ENCODE data around the gene AVPR1B. TPM values are rescaled to one million over a fixed set of nuclear protein-coding genes. Genes with fewer than 3 reads are reported as not detected.

The AVPR1B gene
- total RNA-seq, 4 donors from 2014 or later = not detected

DNA sequence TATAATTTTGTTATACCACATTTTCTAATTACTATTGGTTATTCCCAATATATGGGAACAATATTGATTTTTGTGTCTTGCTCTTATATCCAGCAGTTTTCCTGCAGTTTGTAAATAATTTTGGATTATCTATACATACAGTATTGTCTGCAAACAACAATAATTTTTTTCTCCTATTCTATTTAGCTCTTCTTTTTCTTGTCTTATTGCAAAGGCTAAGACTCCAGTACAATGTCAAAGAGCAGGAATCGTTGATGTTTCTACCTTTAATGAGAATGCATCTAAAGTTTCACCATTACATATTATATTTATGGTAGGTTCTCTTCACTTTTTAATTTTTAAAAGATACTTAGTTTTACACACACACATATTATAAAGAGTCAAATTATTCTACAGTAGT, 4.1 kb upstream of the AVPR1B start:
- TF ChIP-seq, protein P1, sequence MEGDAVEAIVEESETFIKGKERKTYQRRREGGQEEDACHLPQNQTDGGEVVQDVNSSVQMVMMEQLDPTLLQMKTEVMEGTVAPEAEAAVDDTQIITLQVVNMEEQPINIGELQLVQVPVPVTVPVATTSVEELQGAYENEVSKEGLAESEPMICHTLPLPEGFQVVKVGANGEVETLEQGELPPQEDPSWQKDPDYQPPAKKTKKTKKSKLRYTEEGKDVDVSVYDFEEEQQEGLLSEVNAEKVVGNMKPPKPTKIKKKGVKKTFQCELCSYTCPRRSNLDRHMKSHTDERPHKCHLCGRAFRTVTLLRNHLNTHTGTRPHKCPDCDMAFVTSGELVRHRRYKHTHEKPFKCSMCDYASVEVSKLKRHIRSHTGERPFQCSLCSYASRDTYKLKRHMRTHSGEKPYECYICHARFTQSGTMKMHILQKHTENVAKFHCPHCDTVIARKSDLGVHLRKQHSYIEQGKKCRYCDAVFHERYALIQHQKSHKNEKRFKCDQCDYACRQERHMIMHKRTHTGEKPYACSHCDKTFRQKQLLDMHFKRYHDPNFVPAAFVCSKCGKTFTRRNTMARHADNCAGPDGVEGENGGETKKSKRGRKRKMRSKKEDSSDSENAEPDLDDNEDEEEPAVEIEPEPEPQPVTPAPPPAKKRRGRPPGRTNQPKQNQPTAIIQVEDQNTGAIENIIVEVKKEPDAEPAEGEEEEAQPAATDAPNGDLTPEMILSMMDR (IDR thresholded peaks at IDR 0.05; ENCODE audit: low read depth) = no peak

DNA sequence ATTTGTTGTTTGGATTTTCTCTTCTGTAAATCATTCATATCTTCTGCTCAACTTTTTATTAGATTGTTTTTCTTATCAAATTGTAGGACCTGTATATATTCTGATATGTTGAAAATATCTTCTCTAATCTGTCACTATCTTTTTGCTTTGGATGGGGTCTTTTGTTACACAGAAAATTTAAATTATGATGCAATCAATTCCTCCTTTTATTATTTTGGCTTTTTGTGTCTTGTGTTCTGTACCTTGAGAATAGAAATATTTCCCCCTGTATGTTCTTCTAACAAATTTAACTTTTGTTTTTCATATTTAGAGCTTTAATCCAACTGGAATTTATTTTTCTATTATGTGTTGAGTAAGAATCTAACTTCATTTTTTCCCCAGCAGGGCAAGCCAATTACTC, 3.2 kb upstream of the AVPR1B start:
- TF ChIP-seq, protein P1 (IDR thresholded peaks at IDR 0.05; ENCODE audit: low read depth) = no peak

DNA sequence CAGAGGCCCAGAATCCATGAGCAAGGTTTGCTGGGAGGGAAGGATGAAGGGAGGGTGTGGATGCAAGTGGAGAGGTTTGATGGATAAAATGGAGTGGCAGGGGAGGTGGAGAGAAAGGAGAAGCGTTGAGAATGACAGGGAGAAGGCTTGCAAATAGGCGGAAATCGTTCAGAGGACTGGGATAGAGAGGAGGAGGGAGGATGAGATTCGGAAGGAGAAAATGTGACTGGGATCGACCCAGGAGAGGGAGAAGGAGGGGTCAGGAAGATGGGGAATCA, 376 bp downstream of the AVPR1B start:
- TF ChIP-seq, protein P1 (IDR thresholded peaks at IDR 0.05; ENCODE audit: low read depth) = no peak

DNA sequence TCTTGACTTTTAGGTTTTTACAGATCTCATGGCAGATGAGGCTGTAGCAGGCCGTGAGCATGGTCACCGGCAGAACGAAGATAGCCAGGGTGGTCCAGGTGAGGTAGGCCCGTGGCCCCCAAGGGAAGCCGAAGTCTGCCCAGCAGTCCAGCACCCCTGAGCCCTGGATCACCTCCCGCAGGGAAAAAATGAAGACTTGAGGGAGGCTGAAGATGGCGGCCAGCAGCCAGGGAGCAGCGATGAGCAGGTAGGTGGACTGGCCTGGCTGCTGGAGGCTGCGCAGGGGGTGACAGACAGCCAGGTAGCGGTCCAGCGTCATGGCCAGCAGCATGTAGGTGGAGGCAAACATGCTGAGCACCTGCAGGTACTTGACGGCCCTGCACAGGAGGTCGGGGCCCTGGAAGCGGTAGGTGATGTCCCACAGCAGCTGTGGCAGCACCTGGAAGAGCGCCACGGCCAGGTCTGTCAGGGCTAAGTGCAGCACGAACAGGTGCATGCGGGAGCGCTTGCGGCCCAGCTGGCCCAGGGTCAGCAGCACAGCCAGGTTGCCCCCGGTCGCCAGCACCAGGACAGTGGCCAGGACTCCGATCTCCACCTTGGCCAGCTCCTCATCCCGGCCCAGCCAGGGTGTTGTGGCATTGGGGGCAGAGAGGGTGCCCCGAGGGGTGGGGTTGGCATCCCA, 856 bp downstream of the AVPR1B start:
- TF ChIP-seq, protein P1 (IDR thresholded peaks at IDR 0.05; ENCODE audit: low read depth) = no peak

DNA sequence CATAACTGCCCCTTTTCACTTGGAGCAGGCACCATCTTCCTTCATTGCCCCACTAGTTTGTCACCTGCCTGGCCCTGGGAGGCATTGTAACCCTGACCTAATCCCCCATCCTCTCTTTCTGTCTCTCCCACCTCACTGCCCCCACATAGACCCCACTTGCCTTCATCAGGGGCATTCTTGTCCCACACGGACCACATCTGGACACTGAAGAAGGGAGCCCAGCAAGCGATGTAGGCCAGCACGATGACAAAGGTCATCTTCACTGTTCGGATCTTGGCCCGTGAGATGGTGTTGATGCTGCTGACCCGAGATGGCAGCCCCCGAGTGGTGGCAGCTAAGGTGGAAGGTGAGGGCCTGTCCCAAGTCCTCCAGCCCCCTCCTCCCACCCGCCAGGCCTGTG, 1.4 kb downstream of the AVPR1B start:
- TF ChIP-seq, protein P1 (IDR thresholded peaks at IDR 0.05; ENCODE audit: low read depth) = no peak

DNA sequence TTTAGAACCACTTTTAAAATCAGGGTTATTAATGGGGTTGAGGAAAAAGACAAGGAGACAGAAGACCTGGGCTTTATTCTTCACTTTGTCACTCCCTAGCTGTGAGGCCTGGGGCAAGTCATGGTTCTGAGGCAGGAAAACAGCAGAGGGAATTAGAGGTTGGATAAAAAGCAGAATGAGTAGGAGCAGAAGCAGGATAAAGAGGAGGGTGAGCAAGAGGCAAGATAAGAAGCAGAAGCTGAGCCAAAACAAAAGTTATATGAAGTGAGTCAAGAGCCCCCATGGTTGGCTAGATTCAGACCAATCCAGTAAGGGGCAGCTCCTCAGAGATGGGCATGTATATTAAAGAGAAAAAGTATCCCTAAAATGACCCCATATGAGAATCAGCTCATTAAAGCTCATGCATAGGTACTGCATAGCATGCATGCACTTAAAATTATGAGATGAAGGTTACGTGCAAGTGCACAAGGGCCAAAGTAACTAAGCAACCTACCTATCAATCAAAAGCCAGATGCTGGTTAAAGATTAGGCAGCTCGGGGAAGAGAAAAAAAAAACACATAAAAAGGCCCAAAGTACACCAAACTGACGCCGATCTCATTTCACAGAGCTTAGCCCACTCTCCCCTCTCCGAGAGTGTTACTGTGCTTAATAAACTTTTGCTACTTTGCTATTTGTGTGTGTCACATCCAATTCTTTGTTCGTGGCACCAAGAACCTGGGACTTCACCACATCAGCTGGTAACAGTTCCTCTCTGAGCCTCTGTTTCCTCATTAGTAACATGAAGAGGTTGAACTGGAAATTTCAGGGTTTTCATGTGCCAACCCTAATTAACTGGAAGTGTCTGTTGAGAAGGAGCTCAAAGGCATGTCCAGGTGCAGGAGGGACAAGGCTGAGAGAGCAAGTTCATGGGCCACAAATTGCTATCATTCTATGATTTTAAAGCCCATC, 2.2 kb downstream of the AVPR1B start:
- TF ChIP-seq, protein P1 (IDR thresholded peaks at IDR 0.05; ENCODE audit: low read depth) = no peak

DNA sequence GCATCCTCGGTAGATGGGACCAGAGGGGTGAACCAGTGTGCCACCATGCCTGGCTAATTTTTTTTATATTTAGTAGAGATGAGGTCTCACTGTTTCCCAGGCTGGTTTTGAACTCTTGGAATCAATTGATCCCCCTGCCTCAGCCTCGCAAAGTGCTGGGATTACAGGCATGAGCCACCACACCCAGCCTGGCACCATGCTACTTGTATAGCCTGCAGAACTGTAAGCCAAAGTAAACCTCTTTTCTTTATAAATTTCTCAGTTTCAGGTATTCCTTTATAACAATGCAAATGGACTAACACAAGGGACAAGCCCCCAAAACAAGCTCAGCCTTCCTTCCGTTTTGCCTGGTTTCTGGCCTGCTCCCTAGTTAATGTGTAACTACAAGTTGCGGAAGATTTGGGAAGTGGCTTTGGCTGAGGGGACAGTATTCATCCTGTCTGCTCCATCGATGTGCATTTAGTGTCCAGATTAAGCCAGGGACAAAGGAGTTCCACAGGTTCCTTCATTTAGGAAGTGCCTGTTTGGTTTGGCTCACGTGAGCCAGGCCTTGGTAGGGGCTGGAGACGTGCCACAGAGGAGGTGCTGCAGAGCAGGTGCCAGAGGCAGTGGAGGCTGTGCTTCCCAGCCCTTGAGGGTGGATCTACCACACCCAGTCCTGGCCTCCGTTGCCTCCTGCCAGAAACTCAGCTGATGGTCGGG, 4.4 kb downstream of the AVPR1B start:
- TF ChIP-seq, protein P1 (IDR thresholded peaks at IDR 0.05; ENCODE audit: low read depth) = no peak
